NCI-H510A treated with DMSO at 0.1 percent for 48 hours (cell line): Measurements from ENCODE around the gene REN.
A peak's percentile ranks its signal among the peaks of the same experiment; 100 is the strongest.

ENCODE experiments used
- DNase-seq: peaks from one replicate; lab custom pipeline; 2025; lab: John Stamatoyannopoulos, UW

REN gene

DNA sequence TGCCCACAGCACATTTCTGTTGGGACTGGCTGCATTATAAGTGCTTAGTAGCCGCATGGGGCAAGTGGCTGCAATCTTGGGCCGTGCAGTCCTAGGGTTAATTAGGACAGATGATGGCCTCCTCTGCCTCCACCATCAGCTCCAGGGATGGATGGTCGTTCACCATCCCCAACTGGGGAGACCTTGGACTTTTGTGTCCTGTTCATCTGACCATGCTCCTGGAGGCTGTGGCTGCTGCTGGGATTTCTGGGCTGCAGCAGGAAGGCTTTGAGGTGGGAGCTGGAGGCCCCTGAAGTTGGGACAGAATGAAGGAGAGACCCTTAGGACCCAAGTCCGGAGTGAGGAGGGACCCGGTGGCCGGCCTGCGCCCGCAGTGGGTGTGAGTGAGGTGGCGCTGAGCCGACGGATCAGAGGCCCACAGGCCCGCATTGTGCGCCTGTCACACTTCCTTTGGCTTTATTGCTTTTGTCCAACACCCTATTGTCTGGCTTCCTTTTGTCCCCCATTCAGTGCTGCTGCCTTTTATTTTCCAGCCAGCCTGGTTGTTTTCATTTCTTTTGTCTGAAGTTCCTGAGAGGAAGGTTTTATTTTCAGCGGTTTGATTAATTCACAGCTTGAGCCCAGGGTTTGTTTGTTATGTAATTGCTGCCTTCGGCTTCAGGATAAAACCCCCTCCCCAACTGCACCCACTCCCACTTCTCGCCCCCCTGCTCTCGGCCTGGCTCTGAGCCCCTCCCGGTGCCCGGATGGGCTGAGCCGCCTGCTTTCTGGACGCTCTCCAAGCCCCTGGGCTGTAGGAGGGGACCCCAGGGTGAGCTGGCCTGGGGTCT, 57.6 kb downstream of the REN start:
- DNase-seq = peak; percentile 31

DNA sequence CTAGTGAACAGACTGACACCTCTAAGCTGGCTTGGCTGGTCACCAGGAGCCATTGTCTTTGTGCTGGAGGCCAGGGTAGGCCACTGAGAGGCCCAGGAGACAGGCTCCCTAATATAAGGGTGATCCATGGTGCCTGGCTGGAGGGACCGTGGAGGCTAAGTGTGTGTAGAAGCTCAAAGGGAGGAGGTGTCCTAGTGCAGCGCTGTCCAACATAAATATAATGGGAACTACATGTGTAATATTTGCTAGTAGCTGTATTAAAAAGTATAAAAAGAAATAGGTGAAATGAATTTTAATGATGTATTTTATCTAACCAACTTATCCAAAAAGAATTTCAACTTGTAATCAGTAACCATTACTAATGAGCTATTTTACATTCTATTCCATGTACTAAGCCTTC, 58.2 kb downstream of the REN start:
- no peak for DNase-seq

DNA sequence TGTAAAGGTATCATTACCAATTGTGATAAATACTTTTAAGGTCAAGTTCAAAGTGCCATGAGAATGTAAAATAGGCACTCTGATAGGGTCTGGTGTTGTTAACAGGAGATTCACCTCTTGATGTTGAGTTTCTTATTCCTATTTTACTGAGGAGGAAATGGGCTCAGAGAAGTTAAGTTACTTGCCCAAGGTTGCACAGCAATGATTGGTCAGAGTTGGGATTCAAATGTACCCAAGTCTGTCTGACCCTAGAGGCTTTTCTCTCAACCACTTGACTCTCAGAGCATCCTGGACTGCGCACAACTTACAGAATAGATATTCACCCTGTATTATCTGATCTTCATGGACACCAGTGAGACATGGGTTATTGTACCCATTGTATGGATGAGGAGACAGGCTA, 59.3 kb downstream of the REN start:
- no peak for DNase-seq

DNA sequence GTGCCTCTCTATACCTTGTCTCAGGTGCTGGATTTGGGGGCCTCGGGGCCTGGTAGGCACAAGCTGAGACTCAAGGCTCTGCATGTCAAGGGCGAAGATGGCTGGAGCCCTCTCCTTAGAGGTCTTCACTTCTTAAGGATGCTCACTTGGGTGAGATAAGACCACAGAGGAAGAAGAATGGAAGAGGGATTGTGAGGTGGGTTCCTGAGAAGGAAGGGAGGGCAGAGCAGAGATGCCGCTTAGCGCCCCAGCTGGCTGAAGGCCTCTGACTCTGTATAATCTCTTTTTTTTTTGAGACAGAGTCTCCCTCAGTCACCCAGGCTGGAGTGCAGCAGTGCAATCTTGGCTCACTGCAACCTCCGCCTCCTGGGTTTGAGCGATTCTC, 61.0 kb downstream of the REN start:
- no peak for DNase-seq
